Tibial artery (tissue), 4 donors: Measurements from ENCODE around the gene TAPT1.

ENCODE experiments used
- DNase-seq, 2 donors: peaks; one replicate each; pipeline ENCODE4 v3.0.0-alpha.2; 2019
- H3K27ac ChIP-seq, 2 donors: fragments of 200-600 bp; sonication (generic) in 1 of 2; 1 replicate in 1 of 2; 2 replicates in 1 of 2; pipeline ENCODE4 v1.5.1; 2018 to 2019; ENCODE audit warnings: mild to moderate bottlenecking in 1 of 2
- H3K27me3 ChIP-seq, 2 donors: fragments of 200-600 bp; sonication (generic) in 1 of 2; one replicate each; pipeline versions ENCODE4 v1.5.1 to v1.6.0; 2016 to 2019
- H3K36me3 ChIP-seq, 3 donors: fragments of 200-600 bp; sonication (generic) in 2 of 3; one replicate each; pipeline ENCODE4 v1.5.1; 2016 to 2019; ENCODE audit warnings: mild to moderate bottlenecking in 2 of 3
- H3K4me1 ChIP-seq, 4 donors: fragments of 200-600 bp; sonication (generic) in 2 of 4; 1 replicate in 3 of 4; 2 replicates in 1 of 4; pipeline ENCODE4 v1.5.1; 2016 to 2019
- H3K4me3 ChIP-seq, 2 donors: fragments of 200-600 bp; sonication (generic) in 1 of 2; 1 replicate in 1 of 2; 2 replicates in 1 of 2; pipeline ENCODE4 v1.5.1; 2018 to 2019; ENCODE audit warnings: mild to moderate bottlenecking in 2 of 2
- H3K9me3 ChIP-seq, 3 donors: fragments of 200-600 bp; sonication (generic) in 1 of 3; one replicate each; pipeline ENCODE4 v1.5.1; 2016 to 2019
- intact Hi-C: fragments of 100-400 bp; cut with DNase I; formaldehyde crosslinking; loops from one replicate; pipeline ENCODE4 v1.15.0; 2023; ENCODE audit warnings: low total_unique reads
- TF ChIP-seq, protein P1 (sequence below), 2 experiments: fragments of 200-600 bp in 1 of 2; fragments of 450-650 bp in 1 of 2; IDR thresholded peaks; one replicate each; pipeline ENCODE4 v1.5.1; 2017 to 2019; ENCODE audit warnings: antibody characterized with exemption in 2 of 2, mild to moderate bottlenecking in 1 of 2, moderate library complexity in 1 of 2

Gene TAPT1

DNA sequence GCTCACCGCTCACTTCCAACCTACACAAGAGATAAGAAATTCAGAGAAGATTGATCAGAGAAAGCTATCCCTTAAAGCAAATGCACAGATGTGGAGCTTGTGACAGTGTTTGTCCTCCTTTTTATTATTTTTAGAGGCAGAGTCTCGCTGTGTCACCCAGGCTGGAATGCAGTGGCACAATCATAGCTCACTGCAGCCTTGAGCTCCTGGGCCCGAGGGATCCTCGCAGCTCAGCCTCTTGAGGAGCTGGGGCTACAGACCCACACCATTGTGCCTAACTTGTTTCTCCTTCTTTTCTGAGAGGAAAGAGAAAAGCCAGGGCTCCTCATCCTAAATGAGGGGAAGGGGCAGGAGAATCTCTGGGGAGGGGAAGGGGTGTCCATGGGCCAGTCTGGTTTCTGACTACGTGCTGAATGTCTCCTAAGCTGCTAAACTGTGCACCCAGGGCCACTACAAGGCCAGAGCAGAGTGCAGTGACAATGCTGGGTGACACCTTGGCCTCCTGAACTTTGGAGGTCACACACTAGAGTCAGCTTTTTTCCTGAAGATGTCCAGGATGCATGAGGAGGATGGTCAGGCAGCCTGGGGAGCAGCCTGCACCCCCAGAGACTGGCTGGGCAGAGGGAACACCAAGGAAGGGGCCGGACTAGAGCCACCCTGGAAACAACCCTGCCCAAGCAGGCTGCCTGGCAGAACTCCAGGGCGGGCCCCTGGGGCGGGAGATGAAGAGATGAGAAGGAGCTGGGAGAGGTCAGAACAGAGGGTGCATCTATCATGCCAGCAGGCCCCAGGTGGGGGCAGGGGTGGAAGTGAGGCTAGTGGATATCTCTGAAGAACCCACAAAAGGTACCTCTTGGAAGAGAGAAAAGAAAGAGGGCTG is 87.0 kb downstream of the TAPT1 start:
- DNase-seq: no peak
- no peaks in the 10 kb centered on the region for H3K27me3 ChIP-seq
- peaks cover 0 to 26% (median 11%) of the 10 kb centered on the region in 4 donors for H3K4me1 ChIP-seq
- H3K4me3 ChIP-seq: no peak overlapping the region
- H3K27ac ChIP-seq: no peak overlapping the region
- H3K36me3 ChIP-seq: no peaks in the 10 kb centered on the region
- TF ChIP-seq, protein P1, sequence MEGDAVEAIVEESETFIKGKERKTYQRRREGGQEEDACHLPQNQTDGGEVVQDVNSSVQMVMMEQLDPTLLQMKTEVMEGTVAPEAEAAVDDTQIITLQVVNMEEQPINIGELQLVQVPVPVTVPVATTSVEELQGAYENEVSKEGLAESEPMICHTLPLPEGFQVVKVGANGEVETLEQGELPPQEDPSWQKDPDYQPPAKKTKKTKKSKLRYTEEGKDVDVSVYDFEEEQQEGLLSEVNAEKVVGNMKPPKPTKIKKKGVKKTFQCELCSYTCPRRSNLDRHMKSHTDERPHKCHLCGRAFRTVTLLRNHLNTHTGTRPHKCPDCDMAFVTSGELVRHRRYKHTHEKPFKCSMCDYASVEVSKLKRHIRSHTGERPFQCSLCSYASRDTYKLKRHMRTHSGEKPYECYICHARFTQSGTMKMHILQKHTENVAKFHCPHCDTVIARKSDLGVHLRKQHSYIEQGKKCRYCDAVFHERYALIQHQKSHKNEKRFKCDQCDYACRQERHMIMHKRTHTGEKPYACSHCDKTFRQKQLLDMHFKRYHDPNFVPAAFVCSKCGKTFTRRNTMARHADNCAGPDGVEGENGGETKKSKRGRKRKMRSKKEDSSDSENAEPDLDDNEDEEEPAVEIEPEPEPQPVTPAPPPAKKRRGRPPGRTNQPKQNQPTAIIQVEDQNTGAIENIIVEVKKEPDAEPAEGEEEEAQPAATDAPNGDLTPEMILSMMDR (IDR thresholded peaks at IDR 0.05): no peak
- intact Hi-C loops: no loop called here
- H3K9me3 ChIP-seq: peaks cover 0 to under 1% (median 0%) of the 10 kb centered on the region in 3 donors

DNA sequence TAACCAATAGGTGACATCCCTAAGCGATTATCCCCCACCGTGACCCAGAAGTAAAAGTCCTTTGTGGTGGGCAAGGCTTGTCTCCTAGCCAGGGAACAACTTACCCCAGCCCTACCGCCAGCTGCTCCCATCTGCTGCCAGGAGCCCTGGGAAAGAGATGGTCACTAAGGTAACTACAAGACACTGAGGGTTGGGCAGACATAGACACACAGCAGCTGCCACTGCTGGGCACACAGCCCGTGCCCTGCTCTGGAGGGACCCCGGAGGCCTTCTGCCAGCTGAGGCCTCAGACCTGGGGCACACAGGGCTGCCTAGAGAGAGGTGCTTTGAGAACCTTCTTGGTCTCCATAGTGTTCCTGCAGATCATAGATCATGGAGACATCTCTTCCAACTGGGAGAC is 89.4 kb downstream of the TAPT1 start:
- Histone ChIP-seq H3K36me3 (no peaks in the 10 kb centered on the region), H3K27me3 (no peaks in the 10 kb centered on the region), H3K9me3 (no peaks in the 10 kb centered on the region), H3K27ac (no peak overlapping the region), H3K4me1 (peaks cover 0 to 26% (median 11%) of the 10 kb centered on the region in 4 donors), H3K4me3 (no peak overlapping the region)
- intact Hi-C loops: no loop called here
- TF ChIP-seq, protein P1 (IDR thresholded peaks at IDR 0.05): no peak
- no peak for DNase-seq

DNA sequence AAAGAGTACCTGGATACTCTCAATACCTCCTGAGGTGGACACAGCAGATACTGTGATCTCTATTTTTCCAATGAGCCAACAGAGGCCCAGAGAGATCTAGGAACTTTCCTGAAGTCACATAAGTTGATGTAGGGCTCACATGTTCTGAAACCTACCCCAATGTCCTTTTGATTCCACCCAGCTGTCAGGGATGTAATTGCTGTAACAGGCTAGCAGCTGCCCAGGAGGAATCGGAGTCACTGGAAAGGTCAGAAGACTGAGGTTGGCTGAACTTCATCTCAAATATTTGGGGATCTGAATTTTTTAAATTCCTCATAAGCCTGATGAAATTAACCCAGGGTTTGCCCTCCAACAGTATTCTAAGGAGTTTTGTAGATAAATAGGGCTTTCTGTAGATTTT is 90.0 kb downstream of the TAPT1 start:
- TF ChIP-seq, protein P1 (IDR thresholded peaks at IDR 0.05): no peak
- no peaks in the 10 kb centered on the region for H3K36me3 ChIP-seq
- no peak overlapping the region for H3K4me3 ChIP-seq
- peaks cover 0 to 23% (median 9%) of the 10 kb centered on the region in 4 donors for H3K4me1 ChIP-seq
- DNase-seq: no peak
- H3K27me3 ChIP-seq: no peaks in the 10 kb centered on the region
- H3K27ac ChIP-seq: no peak overlapping the region
- intact Hi-C loops: no loop called here
- H3K9me3 ChIP-seq: no peaks in the 10 kb centered on the region

DNA sequence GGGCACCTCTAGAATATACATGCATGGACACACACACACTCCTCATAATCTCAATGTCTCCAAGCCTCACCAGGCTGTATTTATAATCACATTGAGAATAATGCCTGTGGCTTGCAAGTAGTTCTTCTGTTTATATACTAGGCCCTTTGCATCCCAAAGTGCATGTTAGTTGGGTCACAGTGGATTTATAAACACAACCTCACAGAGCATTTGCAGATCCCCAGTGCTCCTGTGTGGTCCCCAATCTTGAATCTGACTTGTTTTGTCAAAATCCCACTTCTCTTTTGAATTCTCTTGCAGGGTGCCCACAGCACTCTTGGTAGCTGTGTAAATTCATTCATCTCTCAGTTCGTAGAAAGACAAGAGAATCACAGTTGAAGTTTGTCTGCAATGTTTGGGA is 92.9 kb downstream of the TAPT1 start:
- Histone ChIP-seq H3K27ac (no peak overlapping the region), H3K4me1 (no peaks in the 10 kb centered on the region), H3K36me3 (no peaks in the 10 kb centered on the region), H3K9me3 (no peaks in the 10 kb centered on the region), H3K27me3 (no peaks in the 10 kb centered on the region), H3K4me3 (no peak overlapping the region)
- DNase-seq: no peak
- TF ChIP-seq, protein P1 (IDR thresholded peaks at IDR 0.05): no peak
- intact Hi-C loops: no loop called here

DNA sequence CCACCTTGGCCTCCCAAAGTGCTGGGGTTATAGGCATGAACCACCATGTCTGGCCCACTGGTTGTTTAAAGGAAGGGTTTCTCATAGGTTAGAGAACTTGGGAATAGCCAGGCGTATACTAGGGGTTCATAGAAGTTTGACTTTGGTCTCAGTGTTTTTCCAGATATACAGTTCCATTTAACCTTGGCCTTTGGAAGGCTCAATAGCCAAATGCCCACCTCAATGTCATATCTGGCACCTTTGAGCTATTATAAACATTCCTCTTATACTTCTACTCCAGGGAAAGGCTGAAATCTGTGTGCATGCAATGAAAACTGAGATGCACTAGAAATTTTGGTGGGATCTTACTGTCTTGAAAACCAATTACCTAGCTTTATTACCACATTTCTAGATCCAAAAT is 95.0 kb downstream of the TAPT1 start:
- H3K27ac ChIP-seq: no peak overlapping the region
- H3K9me3 ChIP-seq: no peaks in the 10 kb centered on the region
- no peak overlapping the region for H3K4me3 ChIP-seq
- TF ChIP-seq, protein P1 (IDR thresholded peaks at IDR 0.05): no peak
- H3K36me3 ChIP-seq: no peaks in the 10 kb centered on the region
- peaks cover 0 to 2% (median under 1%) of the 10 kb centered on the region in 4 donors for H3K4me1 ChIP-seq
- intact Hi-C loops: no loop called here
- H3K27me3 ChIP-seq: no peaks in the 10 kb centered on the region
- DNase-seq: no peak
